Colonic mucosa (tissue), 4 donors: ENCODE measurements around the gene TNK2. TPM values are rescaled to one million over a fixed set of nuclear protein-coding genes. Genes with fewer than 3 reads are reported as not detected.

Source experiments
- DNase-seq: peaks from one replicate; pipeline ENCODE4 v3.0.0-alpha.2; 2020
- H3K27ac ChIP-seq: fragments of 200-600 bp; one replicate; pipeline ENCODE4 v1.8.0; 2021
- H3K27me3 ChIP-seq: fragments of 200-600 bp; one replicate; pipeline ENCODE4 v1.8.0; 2021
- H3K36me3 ChIP-seq: fragments of 200-600 bp; one replicate; pipeline ENCODE4 v1.8.0; 2021
- H3K4me1 ChIP-seq: fragments of 200-600 bp; one replicate; pipeline ENCODE4 v1.8.0; 2021; ENCODE audit warnings: mild to moderate bottlenecking
- H3K4me3 ChIP-seq: fragments of 200-600 bp; one replicate; pipeline ENCODE4 v1.8.0; 2021
- H3K9ac ChIP-seq, 2 donors: one replicate each; pipeline ENCODE4 v1.7.0; 2013; ENCODE audit warnings: control low read depth in 2 of 2, low read depth in 2 of 2, low read length in 2 of 2
- H3K9me3 ChIP-seq: fragments of 200-600 bp; one replicate; pipeline ENCODE4 v1.8.0; 2021
- intact Hi-C: fragments of 100-400 bp; cut with DNase I; formaldehyde crosslinking; loops from one replicate; pipeline ENCODE4 v1.14.1; 2022
- total RNA-seq, 2 donors: library from RNA; stranded (reverse); fragmentation: NEBNext Ultra II Directional in 1 of 2; extraction: Animal tissue kit (Norgen Biotek cat#: 25700) in 1 of 2; gene quantifications; one replicate each; pipeline ENCODE4 v1.2.1, GENCODE V29; 2021
- TF ChIP-seq, protein P1 (sequence below): fragments of 200-600 bp; IDR thresholded peaks from one replicate; pipeline ENCODE4 v1.8.0; 2022; ENCODE audit warnings: antibody characterized with exemption, mild to moderate bottlenecking
- donor health status: healthy.
- donor health status: DM: no; HTN: no; CAD: no.
- donor health status: DM: no; HTN: no; CAD: no.

Gene TNK2
- total RNA-seq, 2 donors from 2014 or later, result 23.8 to 28.5 TPM

GRCh38 chr3:195908694-195909581 lies 587 bp upstream of the TNK2 start:
- Histone ChIP-seq H3K4me1 (peaks cover 16% of the 10 kb centered on the region), H3K4me3 (peak overlapping the region; percentile 64), H3K9ac (peak overlapping the region; percentile 64 to 72), H3K27ac (peak overlapping the region; percentile 42), H3K36me3 (no peaks in the 10 kb centered on the region), H3K27me3 (no peaks in the 10 kb centered on the region), H3K9me3 (no peaks in the 10 kb centered on the region)
- TF ChIP-seq, protein P1, sequence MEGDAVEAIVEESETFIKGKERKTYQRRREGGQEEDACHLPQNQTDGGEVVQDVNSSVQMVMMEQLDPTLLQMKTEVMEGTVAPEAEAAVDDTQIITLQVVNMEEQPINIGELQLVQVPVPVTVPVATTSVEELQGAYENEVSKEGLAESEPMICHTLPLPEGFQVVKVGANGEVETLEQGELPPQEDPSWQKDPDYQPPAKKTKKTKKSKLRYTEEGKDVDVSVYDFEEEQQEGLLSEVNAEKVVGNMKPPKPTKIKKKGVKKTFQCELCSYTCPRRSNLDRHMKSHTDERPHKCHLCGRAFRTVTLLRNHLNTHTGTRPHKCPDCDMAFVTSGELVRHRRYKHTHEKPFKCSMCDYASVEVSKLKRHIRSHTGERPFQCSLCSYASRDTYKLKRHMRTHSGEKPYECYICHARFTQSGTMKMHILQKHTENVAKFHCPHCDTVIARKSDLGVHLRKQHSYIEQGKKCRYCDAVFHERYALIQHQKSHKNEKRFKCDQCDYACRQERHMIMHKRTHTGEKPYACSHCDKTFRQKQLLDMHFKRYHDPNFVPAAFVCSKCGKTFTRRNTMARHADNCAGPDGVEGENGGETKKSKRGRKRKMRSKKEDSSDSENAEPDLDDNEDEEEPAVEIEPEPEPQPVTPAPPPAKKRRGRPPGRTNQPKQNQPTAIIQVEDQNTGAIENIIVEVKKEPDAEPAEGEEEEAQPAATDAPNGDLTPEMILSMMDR, result no peak
- intact Hi-C loops, result no loop called here
- DNase-seq, result peak; percentile 36

DNA sequence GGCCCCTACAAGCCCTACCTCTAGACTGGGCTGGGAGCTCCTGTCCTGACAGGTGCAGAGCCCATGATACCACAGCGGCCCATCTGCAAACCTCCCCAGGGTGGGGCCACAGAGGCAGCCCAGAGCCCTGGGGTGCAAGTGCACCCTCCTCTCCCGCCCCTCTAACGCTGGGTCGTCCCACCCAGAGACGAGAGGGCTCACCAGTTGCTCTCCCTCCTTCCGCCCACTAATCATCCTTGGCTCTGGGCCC lies 742 bp downstream of the TNK2 start:
- TF ChIP-seq, protein P1, result no peak

DNA sequence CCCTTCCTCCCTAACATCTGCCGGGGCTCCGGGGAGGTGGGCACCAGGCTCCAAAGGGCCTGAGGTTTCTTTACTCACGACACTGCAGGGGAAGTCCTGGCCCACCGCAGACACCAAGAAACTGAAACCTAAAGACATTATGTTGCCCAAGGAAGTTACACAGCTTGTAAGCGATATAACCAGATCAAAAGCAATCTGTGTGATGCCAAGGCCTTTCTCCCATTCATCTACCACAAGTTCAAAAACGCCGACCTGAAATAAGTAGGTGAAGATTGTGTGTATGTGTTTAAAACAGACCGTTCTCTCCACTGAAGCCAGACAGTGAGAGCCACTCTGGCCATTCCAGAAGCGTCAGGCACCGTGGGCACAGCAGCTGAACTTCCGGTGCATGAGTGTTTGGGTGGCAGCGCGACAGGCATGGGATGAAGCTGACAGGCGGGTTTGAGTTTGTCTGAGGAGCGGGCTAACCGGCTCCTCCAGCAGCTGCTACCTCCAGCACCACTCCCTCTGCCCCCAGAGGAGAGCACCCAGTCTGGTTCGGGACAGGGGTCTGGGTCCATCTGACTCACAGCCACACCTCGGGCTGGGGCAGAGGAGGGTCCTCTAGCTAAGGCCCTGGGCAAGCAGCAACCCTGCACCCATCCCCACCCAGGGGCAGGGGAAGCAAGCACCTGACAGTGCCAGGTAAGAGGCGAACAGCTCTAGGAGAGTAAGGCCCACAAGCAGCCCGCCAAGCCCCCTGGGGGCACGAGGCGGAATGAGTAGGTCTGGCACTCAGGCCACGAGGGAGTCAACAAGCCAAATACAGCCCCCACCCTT lies 1.3 kb downstream of the TNK2 start:
- Histone ChIP-seq H3K36me3 (no peaks in the 10 kb centered on the region), H3K9ac (peak overlapping the region; percentile 66 to 72), H3K4me3 (peak overlapping the region; percentile 64), H3K27me3 (no peaks in the 10 kb centered on the region), H3K9me3 (no peaks in the 10 kb centered on the region), H3K4me1 (peaks cover 16% of the 10 kb centered on the region), H3K27ac (peak overlapping the region; percentile 73)
- TF ChIP-seq, protein P1, result no peak
- DNase-seq, result peak; percentile 54
- intact Hi-C loops, result no loop called here

More for the DNA sequence above, 742 bp downstream of the TNK2 start:
- H3K9ac ChIP-seq, result peak overlapping the region; percentile 66 to 72
- H3K27me3 ChIP-seq, result no peaks in the 10 kb centered on the region
- H3K4me3 ChIP-seq, result peak overlapping the region; percentile 64
- no peaks in the 10 kb centered on the region for H3K9me3 ChIP-seq
- intact Hi-C loops, result no loop called here
- peak overlapping the region; percentile 73 for H3K27ac ChIP-seq
- peaks cover 16% of the 10 kb centered on the region for H3K4me1 ChIP-seq
- H3K36me3 ChIP-seq, result no peaks in the 10 kb centered on the region
- DNase-seq, result no peak

DNA sequence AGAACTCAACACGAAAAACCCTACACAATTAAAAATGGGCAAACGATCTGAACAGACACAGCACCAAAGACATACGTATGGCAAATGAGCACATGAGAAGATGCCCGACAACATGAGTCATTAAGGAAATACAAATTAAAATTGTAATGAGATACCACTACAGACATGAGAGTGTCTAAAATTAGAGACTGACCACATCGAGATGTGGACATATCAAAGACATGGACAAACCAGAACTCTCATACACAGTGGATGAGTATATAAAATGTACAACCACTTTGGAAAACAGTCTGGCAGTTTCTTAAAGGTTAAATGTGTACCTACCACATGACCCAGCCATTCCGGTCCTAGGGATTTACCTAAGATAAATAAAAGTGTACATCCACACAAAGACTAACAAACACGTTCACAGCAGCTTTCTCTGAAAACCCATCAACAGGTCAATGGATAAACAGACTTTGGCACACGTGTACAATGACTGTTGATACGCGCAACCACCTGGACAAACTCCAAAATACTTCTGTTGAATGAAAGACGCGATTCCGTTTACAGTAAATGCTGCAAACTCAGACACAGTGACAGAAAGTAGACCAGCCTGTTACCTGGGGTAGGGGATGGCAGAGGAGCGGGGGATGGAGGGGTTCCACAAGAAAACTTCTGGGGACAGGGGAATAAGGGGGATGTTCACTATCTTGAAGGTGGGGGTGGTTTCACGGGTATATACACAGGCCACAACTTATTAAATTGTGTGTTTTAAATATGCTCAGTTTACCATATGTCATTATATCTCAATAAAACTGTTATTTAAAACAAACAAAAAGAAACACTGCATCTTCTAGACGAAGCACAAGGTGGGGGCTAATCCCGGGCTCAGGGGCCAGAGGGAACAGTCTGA lies 2.1 kb downstream of the TNK2 start:
- Histone ChIP-seq H3K27ac (peak overlapping the region; percentile 73), H3K9me3 (no peaks in the 10 kb centered on the region), H3K4me1 (peaks cover 16% of the 10 kb centered on the region), H3K36me3 (no peaks in the 10 kb centered on the region), H3K27me3 (no peaks in the 10 kb centered on the region), H3K9ac (peak overlapping the region; percentile 33 to 72), H3K4me3 (peak overlapping the region; percentile 64)
- TF ChIP-seq, protein P1, result no peak
- intact Hi-C loops, result no loop called here
- DNase-seq, result peak; percentile 46

- no peaks in the 10 kb centered on the region for H3K36me3 ChIP-seq
- no peaks in the 10 kb centered on the region for H3K27me3 ChIP-seq
- TF ChIP-seq, protein P1, result no peak
- no peak overlapping the region for H3K4me3 ChIP-seq
- H3K9ac ChIP-seq, result no peak overlapping the region
- intact Hi-C loops, result no loop called here
- H3K9me3 ChIP-seq, result no peaks in the 10 kb centered on the region
- peaks cover 10% of the 10 kb centered on the region for H3K4me1 ChIP-seq
- H3K27ac ChIP-seq, result no peak overlapping the region
- no peak for DNase-seq
These were observed 4.0 kb downstream of the TNK2 start for GRCh38 chr3:195904368-195904767.
